Pancreas (tissue), 10 donors: ENCODE results near the gene DNAJC9. TPM values are rescaled to one million over a fixed set of nuclear protein-coding genes. Genes with fewer than 3 reads are reported as not detected.

Source experiments
- ATAC-seq, 4 donors: fragments of 200-7000 bp; cut with Tn5 transposase; one replicate each; pipeline versions ENCODE4 v1.8.0 to v1.9.1; 2020; ENCODE audit warnings: mild to moderate bottlenecking in 4 of 4, moderate library complexity in 4 of 4
- DNase-seq, 6 donors: peaks; one replicate each; pipeline ENCODE4 v3.0.0-alpha.2; 2020
- FAIRE-seq: peaks from 2 replicates; lab custom pipeline; 2012; peaks lifted over from hg19 to GRCh38; lab: Jason Lieb, UNC
- H3K27ac ChIP-seq, 4 donors: fragments of 200-600 bp; sonication (generic); 1 replicate in 3 of 4; 2 replicates in 1 of 4; pipeline versions ENCODE4 v1.5.0 to v1.8.0; 2020
- H3K27me3 ChIP-seq, 4 donors: fragments of 200-600 bp; one replicate each; pipeline ENCODE4 v1.8.0; 2021
- H3K36me3 ChIP-seq, 3 donors: fragments of 200-600 bp; sonication (generic) in 1 of 3; one replicate each; pipeline versions ENCODE4 v1.5.0 to v1.8.0; 2020 to 2021
- H3K4me1 ChIP-seq, 3 donors: fragments of 200-600 bp; one replicate each; pipeline ENCODE4 v1.8.0; 2021
- H3K4me3 ChIP-seq, 4 donors: fragments of 200-600 bp; sonication (generic) in 2 of 4; one replicate each; pipeline versions ENCODE4 v1.5.0 to v1.8.0; 2020 to 2021
- H3K9me3 ChIP-seq, 4 donors: fragments of 200-600 bp; one replicate each; pipeline ENCODE4 v1.8.0; 2021
- CTCF ChIP-seq, 4 donors: fragments of 200-600 bp; sonication (generic) in 3 of 4; IDR thresholded peaks; one replicate each; pipeline versions ENCODE4 v1.5.0 to v1.8.0; 2021; ENCODE audit warnings: antibody characterized with exemption in 4 of 4
- WGBS, 2 donors: extraction: QIAGEN DNeasy Blood & Tissue Kit; methylation state at CpG; one replicate each; pipeline ENCODE4 v1.1.7; 2013; 5-methylcytosine and 5-hydroxymethylcytosine counted together
- intact Hi-C, 3 donors: fragments of 100-400 bp; cut with DNase I; formaldehyde crosslinking; loops; one replicate each; pipeline versions ENCODE4 v1.11.1 to v1.14.2; 2022
- polyA plus RNA-seq, 2 donors: library from polyadenylated mRNA; stranded (reverse); fragments of 200-250 nt; gene quantifications; one replicate each; pipeline ENCODE4 v1.2.3, GENCODE V29; 2013
- total RNA-seq, 6 donors: library from RNA; stranded (reverse); fragmentation: NEBNext Ultra II Directional in 4 of 6; extraction: Animal tissue kit (Norgen Biotek cat#: 25700) in 4 of 6; gene quantifications; one replicate each; pipeline versions ENCODE4 v1.2.1 to v1.2.4, GENCODE V29; 2021 to 2023
- donor health status: healthy with polysubstance abuse.
- donor health status: DM: no; HTN: no; CAD: no; lungs with moderate emphysema.
- donor health status: DM: no; HTN: no; CAD: no.
- donor health status: control.
- donor health status: control.
- donor health status: Bipolar disorder and iron deficiency.
- donor health status: DM: yes; HTN: yes; CAD: no.
- donor health status: DM: no; HTN: no; CAD: no.
- donor health status: DM: no; HTN: no; CAD: no.
- donor health status: DM: yes; HTN: yes; CAD: no.

The DNAJC9 gene
- total and polyA plus RNA-seq, 8 donors = 3.7 to 8.5 (median 5.1) TPM

GRCh38 chr10:73248259-73248724 is 1.2 kb upstream of the DNAJC9 start:
- H3K27ac ChIP-seq = no peak overlapping the region
- TF ChIP-seq CTCF (IDR thresholded peaks at IDR 0.05) = no peak

DNA sequence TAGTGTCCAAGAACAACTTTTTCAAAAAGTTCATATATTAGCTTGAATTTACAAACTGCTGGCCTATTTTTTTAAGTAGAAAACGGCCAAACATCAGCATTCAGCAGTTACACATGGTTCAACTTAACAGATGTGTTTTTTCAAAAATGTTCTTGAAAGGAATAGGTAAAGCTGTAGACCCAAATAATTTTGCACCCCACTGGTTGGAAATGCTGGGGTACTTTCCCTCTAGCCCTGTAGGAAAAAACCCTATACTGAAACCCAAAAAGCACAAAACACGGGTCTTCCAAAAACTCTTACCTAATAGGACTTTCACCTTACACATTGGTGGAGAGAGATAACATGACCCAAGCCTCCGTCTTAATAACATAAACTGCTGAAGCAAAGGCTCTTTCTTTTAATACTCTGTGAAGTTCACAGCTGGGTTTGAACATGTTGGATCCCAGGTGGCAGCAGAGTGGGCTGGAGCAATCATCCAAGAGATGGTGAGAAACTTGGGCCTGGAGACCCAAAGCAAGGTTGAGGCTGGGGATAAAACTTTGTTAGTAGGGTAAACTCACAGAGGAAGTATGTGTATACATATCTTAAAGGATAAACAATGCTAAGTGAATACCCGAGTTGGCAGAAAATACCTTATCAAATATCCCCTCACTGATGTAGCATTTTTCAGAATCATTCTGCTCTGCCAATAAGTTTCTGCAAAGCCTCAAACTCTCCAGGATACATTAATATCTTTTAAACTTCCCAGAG is 629 bp upstream of the DNAJC9 start:
- H3K36me3 ChIP-seq = peaks cover 0 to 5% (median 0%) of the 10 kb centered on the region in 3 donors
- WGBS, 2 donors = 16 to 18% methylated on average over 4 of the region's 4 CpGs
- no peak for TF ChIP-seq CTCF (IDR thresholded peaks at IDR 0.05)
- no peaks in the 10 kb centered on the region for H3K27me3 ChIP-seq
- intact Hi-C loops = no loop called here
- FAIRE-seq (no peak), DNase-seq (no peak), ATAC-seq (no peak)
- H3K4me3 ChIP-seq = peak overlapping the region; percentile 68 to 94 (median 85)
- peaks cover 0 to 21% (median 10%) of the 10 kb centered on the region in 3 donors for H3K4me1 ChIP-seq
- peak overlapping the region; percentile 46 to 79 (median 70) for H3K27ac ChIP-seq
- H3K9me3 ChIP-seq = no peaks in the 10 kb centered on the region

More at GRCh38 chr10:73248259-73248724, 1.2 kb upstream of the DNAJC9 start:
- WGBS, 2 donors = 70 to 75% methylated on average over 5 of the region's 5 CpGs
- H3K4me1 ChIP-seq = peaks cover 0 to 22% (median 10%) of the 10 kb centered on the region in 3 donors
- intact Hi-C loops = no loop called here
- DNase-seq = no peak
- no peaks in the 10 kb centered on the region for H3K27me3 ChIP-seq
- no peaks in the 10 kb centered on the region for H3K9me3 ChIP-seq
- no peak overlapping the region for H3K4me3 ChIP-seq
- no peak for FAIRE-seq
- H3K36me3 ChIP-seq = peaks cover 0 to 4% (median 0%) of the 10 kb centered on the region in 3 donors
- ATAC-seq = no peak

DNA sequence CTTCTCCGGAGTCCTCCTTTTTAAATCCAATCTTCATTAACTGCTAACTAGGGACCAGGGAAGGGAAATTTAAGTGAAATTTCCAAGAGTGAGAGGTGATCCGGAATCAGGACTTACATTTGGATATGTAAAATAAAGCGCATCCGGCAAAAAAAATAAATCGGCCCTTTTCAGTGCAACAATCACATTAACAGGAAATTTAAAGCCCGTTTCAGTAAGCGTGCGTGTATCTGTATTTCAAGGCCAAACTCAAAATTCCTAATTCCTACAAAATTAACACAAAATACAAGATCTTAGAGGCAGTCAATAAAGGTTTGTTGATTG is 771 bp downstream of the DNAJC9 start:
- no peak for FAIRE-seq
- no peak for DNase-seq
- whole genome bisulfite sequencing, 2 donors = 3 to 5% methylated on average over 8 of the region's 8 CpGs
- Histone ChIP-seq H3K36me3 (peaks cover 0 to 8% (median 0%) of the 10 kb centered on the region in 3 donors), H3K4me3 (peak overlapping the region; percentile 68 to 94 (median 85)), H3K4me1 (peaks cover 0 to 16% (median 6%) of the 10 kb centered on the region in 3 donors), H3K27ac (peak overlapping the region; percentile 46 to 79 (median 70)), H3K9me3 (no peaks in the 10 kb centered on the region), H3K27me3 (no peaks in the 10 kb centered on the region)
- TF ChIP-seq CTCF (IDR thresholded peaks at IDR 0.05) = no peak
- no peak for ATAC-seq
- intact Hi-C loops = no loop called here

DNA sequence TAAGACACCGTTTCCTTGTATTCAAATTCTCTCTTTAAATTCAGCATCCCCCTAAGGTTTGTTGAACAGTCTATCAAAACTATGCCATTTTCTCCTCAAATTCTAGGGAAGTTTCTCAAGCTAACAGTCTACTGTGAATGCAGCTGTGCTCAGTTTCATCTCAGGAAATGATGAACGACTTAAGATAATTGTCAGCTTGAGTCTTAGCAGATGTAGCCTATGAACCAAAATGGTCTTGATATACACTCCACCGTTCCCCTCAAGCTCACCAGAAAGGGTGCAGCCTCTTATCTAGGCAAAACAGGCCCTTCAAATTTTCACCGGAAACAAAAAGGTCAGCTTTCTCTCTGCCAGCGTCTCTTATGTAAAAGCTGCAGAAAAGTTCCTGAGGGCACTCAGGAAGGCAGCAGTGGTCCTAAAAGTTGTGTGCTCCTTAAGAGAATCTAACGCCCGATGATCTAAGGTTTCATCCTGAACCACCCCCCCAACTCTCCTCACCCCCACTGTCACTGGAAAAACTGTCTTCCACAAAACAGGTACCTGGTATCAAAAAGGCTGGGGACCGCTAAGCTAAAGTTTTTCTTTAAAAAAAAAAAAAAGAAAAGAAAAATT is 2.1 kb downstream of the DNAJC9 start:
- ATAC-seq (no peak), DNase-seq (no peak), FAIRE-seq (no peak)
- Histone ChIP-seq H3K27ac (no peak overlapping the region), H3K36me3 (peaks cover 0 to 19% (median 0%) of the 10 kb centered on the region in 3 donors), H3K27me3 (no peaks in the 10 kb centered on the region), H3K4me3 (no peak overlapping the region), H3K4me1 (peaks cover 0 to 10% (median 0%) of the 10 kb centered on the region in 3 donors), H3K9me3 (no peaks in the 10 kb centered on the region)
- TF ChIP-seq CTCF (IDR thresholded peaks at IDR 0.05) = no peak
- intact Hi-C loops = no loop called here
- WGBS, 2 donors = 68 to 79% methylated on average over 8 of the region's 8 CpGs
